ENCODE measurements around the gene EPB41L4B.

GRCh38 chr9:109132567-109133021 is 188.3 kb downstream of the EPB41L4B start:
- TF ChIP-seq POLR2A (IDR thresholded peaks at IDR 0.05; ENCODE audit: low read depth, low read length) = no peak
- no peak for TF ChIP-seq POLR2AphosphoS5 (IDR thresholded peaks at IDR 0.05; ENCODE audit: low read depth, low read length)
